HG03159 (cell line): ENCODE measurements around the gene PHRF1.

ENCODE experiments used
- ATAC-seq: cut with Tn5 transposase; IDR thresholded peaks from one replicate; pipeline ENCODE4 v1.9.1; 2021; ENCODE audit warnings: mild to moderate bottlenecking, moderate library complexity; ENCODE audit not compliant: unreplicated experiment

The PHRF1 gene

DNA sequence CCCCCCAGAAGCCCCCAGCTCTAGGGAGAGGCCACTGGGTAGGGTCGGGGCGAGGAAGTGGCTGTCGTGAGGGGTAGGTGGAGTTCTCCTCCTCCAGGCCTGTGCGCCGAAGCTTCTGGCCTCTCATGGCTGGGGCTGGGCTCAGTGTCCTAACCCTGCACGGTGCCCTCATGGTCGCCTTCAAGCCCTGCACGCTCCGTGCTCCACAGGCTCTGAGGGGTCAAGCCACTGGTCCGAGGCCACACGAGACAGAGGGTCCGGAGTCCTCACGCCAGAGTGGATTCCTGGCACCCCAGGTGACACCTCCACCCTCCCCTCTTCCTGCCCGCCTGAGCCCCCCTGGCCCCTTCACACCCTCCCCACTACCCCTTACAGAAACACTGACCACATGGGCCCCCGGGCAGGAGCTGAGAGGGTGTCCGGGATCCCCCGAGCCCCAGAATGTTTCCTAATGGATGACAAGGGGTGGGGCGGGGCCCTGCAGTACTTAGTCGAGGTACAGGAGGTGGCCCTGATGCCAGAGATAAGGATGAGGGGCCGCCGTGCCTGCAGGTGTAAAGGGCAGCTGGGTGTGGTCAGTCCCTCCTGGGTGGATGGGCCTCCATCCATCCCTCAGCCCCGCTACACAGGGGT, 49.5 kb downstream of the PHRF1 start:
- ATAC-seq, result no peak

DNA sequence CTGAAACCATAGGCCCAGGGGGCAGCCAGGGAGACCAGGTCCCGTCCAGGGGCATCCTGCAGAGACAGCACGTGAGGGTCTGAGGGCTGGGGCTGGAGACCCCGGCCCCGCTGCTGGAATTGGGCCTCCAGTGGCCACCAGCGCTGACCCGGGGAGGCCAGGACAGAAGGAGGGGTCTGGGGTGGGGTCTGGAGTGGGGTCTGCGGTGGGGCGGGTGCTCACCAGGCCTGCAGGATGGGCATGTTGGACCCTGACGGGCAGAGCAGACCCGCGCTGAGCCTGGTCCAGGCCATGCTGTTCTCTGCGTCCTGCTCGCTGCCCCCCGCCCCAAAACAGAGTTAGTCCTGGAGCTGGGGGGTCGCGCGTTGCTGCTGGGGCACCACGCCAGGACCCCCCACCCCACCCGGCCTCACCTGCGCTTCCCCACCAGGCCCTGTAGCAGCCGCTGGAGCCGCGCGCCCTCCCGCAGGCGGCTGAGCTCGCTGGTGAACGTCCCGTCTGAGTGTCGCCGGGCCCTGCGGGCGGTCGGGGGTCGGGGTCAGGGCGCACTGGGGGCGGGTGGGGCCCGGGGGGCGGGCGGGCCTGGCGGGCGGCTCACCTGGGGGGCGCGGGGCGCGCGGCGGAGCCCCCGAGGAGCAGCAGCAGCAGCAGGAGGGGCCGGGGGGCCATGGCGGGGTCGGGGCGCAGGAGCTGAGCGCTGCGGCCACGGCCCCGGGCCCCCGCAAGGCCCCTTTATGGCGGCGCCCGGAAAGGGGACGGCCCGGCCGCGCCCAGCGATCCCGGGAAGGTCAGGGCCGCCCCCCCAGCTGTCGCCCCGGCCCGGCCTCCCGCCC, 50.4 kb downstream of the PHRF1 start, which contains the start of gene SCT:
Gene SCT, minus strand, starts transcription at position 707 of the 833 bp plus-strand sequence. Its CDS starts 38 bp downstream, at position 669.
- no peak for ATAC-seq

DNA sequence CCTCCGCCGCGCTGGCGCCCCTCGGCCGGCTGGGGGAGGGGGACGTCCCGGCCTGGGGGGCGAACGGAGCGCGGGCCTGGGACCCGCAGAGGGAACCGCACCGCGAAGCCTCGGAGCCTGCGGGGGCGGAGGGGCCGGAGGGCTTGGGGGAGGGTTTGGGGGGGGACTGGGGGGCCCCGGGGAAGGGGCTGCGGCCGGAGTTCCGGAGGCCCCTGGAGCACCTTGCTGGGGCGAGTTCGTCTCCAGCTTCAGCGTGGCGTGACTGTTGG, 51.0 kb downstream of the PHRF1 start:
- ATAC-seq, result no peak

DNA sequence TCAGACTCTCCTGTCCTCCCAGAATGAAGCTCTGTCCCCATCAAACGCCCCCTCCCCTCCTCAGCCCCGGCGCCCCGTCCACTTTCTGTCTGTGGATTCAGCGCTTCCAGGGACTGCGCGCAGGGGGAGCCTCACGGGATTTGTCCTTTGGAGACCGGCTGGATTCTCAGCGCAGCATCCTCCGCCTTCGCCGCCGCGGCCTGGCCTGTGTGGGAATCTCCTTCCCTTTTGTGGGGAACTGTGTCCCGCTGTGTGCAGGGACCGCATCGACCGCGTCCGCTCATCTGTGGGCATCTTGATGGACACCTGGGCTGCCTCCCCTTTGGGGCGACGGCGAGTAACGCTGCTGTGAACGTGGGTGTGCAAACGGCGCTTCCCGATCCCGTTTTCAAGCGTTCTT, 51.8 kb downstream of the PHRF1 start:
- no peak for ATAC-seq

DNA sequence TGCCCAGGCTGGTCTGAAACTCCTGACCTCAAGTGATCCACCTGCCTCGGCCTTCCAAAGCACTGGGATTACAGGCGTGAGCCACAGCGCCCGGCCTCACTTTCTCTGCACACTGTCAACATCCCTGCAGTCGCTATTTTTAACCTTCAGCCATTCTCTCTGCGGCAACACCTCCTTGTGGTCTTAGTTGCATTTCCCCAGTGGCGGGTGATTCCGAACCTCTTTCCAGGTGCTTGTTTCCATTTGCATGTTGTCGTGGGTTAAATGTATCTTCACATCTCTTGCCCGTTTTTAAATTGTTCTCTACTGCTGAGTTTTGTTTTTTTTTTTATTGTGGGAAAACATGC, 52.9 kb downstream of the PHRF1 start:
- no peak for ATAC-seq

DNA sequence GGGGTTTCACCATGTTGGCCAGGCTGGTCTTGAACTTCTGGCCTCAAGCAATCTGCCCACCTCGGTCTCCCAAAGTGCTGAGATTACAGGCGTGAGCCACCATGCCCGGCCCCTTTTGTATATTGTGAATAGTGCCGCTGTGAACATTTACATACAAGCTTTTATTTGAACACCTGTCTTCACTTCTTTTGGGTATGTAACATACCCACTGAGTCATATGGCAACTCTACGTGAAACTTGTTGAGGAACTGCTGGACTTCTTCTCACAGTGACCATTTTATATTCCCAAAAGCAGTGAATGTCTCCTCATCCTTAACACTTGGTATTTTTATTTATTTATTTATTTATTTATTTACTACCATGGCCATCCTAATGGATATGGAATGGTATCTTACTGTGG, 54.6 kb downstream of the PHRF1 start:
- no peak for ATAC-seq

GRCh38 chr11:635945-636510, 59.8 kb downstream of the PHRF1 start:
- ATAC-seq, result no peak

GRCh38 chr11:636511-637332, 60.5 kb downstream of the PHRF1 start, which contains the start of gene DRD4:
DRD4 (plus strand) TSS chr11:637269; CDS start chr11:637305, 36 bp downstream.
- no peak for ATAC-seq

DNA sequence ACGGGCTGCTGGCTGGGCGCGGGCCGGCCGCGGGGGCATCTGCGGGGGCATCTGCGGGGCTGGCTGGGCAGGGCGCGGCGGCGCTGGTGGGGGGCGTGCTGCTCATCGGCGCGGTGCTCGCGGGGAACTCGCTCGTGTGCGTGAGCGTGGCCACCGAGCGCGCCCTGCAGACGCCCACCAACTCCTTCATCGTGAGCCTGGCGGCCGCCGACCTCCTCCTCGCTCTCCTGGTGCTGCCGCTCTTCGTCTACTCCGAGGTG, 61.0 kb downstream of the PHRF1 start:
- ATAC-seq, result no peak

DNA sequence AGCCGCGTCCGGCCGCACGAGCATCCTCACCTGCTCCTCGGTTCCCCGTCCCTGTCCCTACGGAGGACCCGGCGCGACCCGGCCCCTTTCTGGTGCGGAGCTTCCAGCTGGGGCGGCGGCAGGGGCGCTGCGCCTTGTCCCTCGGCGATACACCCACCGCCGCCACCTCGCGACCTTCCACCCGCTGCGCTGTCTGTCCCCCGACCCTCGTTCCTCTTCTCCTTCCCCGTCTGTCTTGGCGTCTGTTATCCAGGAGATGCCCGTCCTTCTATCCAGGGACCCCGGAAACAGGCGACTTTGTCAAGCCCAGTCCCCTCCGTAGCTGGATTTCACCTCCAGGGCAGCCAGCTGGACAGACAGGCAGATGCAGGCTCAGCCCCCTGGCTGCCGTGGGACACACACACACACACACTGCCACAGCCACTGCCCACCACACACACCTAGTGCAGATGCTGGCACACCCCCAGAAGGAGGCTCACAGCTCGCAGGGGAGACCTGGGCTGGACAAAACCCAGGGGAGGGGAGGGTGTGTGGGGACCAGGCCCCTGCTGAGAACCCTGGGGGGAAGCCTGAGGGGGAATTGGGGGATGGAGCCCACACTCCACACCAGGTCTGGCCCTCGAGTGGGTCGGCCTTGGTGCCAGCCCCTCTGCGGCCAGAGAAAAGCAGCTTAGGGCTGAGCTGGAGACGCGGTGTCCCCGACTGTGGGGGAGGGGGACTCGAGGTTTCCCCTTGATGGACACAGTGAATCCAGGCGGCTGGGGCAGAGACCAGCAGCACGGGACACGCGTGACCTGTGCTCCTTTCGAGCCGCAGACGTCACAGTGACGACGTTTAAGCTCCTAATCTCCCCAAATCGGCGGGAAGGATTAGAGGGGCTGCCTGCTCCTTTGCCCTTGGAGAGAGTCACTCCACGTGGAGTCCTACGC, 61.6 kb downstream of the PHRF1 start:
- ATAC-seq, result no peak

- no peak for ATAC-seq
Measured at GRCh38 chr11:638631-639331, 62.5 kb downstream of the PHRF1 start.

GRCh38 chr11:639332-639955, 63.2 kb downstream of the PHRF1 start:
- ATAC-seq, result no peak

DNA sequence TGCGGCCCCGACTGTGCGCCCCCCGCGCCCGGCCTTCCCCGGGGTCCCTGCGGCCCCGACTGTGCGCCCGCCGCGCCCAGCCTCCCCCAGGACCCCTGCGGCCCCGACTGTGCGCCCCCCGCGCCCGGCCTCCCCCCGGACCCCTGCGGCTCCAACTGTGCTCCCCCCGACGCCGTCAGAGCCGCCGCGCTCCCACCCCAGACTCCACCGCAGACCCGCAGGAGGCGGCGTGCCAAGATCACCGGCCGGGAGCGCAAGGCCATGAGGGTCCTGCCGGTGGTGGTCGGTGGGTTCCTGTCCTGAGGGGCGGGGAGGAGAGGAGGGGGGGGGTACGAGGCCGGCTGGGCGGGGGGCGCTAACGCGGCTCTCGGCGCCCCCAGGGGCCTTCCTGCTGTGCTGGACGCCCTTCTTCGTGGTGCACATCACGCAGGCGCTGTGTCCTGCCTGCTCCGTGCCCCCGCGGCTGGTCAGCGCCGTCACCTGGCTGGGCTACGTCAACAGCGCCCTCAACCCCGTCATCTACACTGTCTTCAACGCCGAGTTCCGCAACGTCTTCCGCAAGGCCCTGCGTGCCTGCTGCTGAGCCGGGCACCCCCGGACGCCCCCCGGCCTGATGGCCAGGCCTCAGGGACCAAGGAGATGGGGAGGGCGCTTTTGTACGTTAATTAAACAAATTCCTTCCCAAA, 63.9 kb downstream of the PHRF1 start:
- ATAC-seq, result no peak

DNA sequence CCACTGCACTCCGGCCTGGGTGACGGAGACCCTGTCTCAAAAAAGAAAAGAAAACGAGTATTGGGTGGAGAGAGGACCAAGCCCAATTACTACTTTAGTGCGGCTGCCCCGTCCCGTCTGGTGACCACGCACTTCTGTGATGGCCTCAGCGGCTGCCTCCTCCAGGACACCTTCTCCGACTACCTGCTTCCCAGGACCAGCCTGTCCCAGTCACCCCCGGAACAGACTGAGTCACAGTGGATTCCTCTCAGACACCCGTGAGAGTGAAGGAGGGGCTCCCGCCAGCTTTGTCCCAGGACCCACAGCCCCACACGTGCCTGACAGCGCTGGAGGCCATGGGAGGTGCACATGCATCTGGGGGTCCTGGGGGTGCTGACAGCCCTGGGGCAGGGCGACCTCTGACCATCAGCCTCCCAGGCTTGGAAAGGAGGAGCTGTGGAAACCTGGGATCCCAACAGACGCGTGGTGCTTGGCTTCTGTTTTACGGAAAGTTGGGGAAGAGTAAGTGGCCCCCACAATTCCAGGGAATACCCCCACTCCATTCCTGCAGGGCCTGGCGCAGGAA, 65.6 kb downstream of the PHRF1 start:
- no peak for ATAC-seq

- ATAC-seq, result no peak
Measured at GRCh38 chr11:643366-643765, 67.1 kb downstream of the PHRF1 start.

GRCh38 chr11:643849-644738, 67.8 kb downstream of the PHRF1 start:
- ATAC-seq, result no peak

- ATAC-seq, result no peak
Measured at GRCh38 chr11:645536-645935, 69.3 kb downstream of the PHRF1 start.

DNA sequence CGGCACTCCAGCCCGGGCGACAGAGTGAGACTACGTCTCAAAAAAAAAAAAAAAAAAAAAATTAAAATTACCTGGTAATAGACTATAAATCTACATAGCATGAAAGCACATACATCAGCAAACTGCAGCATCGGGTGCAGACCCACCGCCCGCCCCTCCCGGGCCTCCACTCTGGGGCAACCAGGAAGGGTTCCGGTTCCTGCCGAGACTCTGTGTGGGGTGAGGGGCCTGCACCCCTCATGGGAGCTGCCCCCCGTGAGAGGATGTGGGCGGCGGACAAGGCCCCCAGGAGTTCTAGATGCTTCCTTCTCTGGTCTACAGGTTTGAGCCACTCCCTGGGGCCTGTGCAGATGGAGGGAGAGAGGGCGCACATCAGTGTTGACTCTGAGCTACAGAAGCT, 69.9 kb downstream of the PHRF1 start:
- no peak for ATAC-seq
